Measurements from ENCODE around the gene TRIM24.

DNA sequence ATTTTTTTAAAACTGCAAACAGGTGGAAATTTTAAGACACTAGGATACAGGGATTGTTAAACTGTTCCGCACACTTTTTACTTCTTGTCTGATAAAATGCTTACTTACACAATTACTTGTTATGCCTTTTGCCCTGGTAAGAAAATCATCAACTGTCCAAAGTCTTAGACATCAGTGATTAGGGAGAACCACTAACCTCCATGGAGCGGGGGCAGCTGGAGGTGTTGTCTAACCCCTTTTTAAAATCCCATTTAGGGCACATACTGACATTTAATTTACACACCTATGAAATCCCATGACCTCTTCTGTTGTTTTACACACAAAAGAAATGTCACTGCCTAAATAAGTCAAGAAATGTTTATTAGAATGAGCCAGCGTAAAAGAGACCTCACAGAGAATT is 65.7 kb downstream of the TRIM24 start:
- TF ChIP-seq, protein P1, sequence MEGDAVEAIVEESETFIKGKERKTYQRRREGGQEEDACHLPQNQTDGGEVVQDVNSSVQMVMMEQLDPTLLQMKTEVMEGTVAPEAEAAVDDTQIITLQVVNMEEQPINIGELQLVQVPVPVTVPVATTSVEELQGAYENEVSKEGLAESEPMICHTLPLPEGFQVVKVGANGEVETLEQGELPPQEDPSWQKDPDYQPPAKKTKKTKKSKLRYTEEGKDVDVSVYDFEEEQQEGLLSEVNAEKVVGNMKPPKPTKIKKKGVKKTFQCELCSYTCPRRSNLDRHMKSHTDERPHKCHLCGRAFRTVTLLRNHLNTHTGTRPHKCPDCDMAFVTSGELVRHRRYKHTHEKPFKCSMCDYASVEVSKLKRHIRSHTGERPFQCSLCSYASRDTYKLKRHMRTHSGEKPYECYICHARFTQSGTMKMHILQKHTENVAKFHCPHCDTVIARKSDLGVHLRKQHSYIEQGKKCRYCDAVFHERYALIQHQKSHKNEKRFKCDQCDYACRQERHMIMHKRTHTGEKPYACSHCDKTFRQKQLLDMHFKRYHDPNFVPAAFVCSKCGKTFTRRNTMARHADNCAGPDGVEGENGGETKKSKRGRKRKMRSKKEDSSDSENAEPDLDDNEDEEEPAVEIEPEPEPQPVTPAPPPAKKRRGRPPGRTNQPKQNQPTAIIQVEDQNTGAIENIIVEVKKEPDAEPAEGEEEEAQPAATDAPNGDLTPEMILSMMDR (IDR thresholded peaks at IDR 0.05; ENCODE audit: low read length): no peak
- no peak for TF ChIP-seq EZH2 (IDR thresholded peaks at IDR 0.05; ENCODE audit: borderline replicate concordance, low read length)
